Fibroblast of skin of back (primary cell): ENCODE measurements around the gene SLC17A3.

Experiments used
- DNase-seq: peaks from one replicate; pipeline ENCODE4 v3.0.0-alpha.2; 2013

SLC17A3 gene

GRCh38 chr6:25889877-25890853 lies 16.1 kb upstream of the SLC17A3 start:
- DNase-seq, result peak; percentile 24

GRCh38 chr6:25888626-25889025 lies 14.6 kb upstream of the SLC17A3 start:
- DNase-seq, result no peak

- no peak for DNase-seq
These were observed 12.0 kb upstream of the SLC17A3 start for GRCh38 chr6:25886066-25886465.

GRCh38 chr6:25883991-25884390 lies 9.9 kb upstream of the SLC17A3 start:
- no peak for DNase-seq

DNA sequence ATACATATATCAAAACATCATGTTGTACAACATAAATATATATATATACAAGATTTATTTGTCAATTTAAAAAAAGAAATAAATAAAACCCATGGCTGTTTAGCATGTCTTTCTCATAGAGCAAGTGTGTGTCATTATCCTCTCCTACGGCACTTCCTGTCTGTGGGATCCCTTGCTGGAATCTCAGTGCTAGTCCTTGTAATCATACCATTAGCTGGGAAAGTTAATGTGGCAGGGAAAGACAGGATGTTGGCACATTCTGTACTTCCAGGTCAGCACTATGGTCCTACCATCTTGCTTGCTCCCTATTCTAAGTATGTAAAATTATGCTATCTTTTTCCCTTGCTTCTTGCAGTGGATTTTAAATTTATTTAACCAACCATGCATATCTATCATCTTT lies 9.5 kb upstream of the SLC17A3 start:
- peak; percentile 1 for DNase-seq

- no peak for DNase-seq
These were observed 8.0 kb upstream of the SLC17A3 start for GRCh38 chr6:25882051-25882496.

GRCh38 chr6:25880601-25881000 lies 6.6 kb upstream of the SLC17A3 start:
- no peak for DNase-seq

DNA sequence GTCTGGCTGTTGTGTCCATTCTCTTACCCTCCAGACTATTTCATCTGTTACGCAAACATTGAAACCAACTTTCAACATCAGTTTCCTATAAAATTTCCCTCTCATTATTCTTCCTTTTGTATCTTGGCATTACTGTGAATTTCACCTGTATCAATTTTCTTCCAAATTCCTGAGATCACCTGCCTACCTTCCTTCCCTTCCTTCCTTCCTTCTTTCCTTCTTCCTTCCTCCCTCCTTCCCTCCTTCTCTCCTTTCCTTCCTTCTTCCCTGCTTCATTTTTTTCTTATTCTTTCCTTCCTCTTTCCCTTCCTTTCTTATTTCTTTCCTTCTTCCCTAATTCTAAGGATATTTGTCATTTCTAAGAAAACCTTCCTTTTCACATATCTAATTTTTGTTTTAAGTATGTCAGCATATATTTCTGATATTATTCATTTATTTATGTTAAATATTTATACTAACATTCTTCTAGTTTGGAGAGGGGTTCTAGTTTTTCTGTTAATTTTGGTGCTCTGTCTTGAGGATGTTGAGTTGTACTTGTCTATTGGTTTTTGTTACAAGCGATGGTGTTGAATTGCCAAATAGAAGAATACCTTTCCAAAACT lies 4.8 kb upstream of the SLC17A3 start:
- no peak for DNase-seq

DNA sequence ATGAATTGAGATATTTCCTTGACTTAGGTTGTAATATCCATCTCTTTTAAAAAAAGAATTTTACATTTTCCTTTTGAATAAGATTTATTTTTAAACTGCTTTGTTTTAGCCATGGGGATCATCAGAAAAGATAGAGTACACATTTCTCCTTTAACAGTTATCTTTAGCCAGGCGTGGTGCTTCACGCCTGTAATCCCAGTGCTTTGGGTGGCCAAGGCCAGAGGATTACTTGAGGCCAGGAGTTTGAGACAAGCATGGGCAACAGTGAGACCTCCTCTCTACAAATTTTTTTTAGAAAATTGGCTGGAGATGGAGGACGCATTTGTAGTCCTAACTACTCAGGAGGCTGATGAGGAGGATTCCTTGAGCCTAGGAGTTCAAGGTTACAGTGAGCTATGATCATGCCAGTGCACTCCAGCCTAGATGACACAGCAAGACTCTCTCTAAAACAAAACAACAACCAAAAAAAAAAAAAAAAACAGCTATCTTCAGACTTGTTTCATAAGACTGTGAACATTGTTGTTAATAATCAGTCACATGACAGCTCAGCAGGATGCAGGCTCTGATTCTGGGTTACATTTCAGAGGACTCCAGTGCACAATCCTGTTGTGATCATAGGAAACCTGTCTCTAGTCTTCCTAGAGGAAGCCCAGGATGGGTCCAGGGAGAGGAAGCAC lies 2.0 kb upstream of the SLC17A3 start:
- no peak for DNase-seq

DNA sequence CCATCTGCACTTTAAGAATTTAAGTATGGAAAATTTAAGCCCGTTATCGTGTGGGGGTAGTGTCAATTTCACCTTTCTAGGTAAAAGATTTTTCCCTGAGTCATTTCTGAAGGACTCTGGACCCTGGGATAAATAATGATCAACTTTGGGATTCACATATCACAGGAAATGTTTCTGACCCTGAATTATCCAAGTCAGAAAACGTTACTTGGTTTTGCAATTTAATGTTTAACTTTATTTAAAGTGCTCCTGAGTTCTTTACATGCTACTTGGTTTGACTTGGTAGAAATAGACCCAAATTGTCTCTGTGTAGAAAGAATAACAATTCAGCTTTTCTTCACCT lies 1.5 kb upstream of the SLC17A3 start:
- no peak for DNase-seq

DNA sequence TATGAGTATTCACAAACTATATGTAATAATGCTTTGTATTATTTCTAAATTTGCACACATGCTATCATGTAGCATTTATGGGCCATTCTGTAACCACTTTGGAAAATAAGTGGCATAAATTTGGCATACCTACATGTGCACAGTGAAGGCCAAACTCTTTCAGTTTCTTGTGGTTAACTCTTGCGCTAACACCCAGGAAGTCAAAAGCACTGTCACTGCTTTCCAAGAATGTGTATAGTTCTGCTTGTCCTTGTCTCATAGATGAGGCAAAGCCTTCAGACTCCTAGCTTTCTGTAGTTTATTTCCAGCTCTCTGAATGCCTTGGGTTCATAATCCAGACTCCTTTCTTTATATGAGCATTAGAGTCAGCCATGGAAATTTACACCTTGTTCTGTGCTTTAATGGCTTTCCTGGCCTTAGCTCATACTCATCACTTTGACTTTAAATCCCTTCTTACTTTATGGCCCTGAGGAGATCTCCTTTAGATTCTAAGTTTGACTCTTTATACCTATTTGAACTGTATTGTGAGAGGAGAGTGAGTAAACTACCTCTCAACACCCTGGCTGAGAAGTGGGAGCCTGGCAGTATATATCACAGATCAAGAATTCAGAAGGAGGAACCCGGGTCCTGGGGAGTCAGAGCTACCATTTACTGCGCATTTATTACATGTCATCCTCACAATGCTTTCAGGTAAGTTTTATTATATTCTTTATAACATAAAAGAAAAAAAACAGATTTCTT lies 949 bp upstream of the SLC17A3 start:
- no peak for DNase-seq

- DNase-seq, result no peak
These were observed 1.2 kb downstream of the SLC17A3 start for GRCh38 chr6:25872814-25873213.

- no peak for DNase-seq
These were observed 4.2 kb downstream of the SLC17A3 start for GRCh38 chr6:25869840-25870239.

GRCh38 chr6:25868436-25869183 lies 5.4 kb downstream of the SLC17A3 start:
- DNase-seq, result no peak

GRCh38 chr6:25866011-25866410 lies 8.0 kb downstream of the SLC17A3 start:
- DNase-seq, result no peak

- no peak for DNase-seq
These were observed 10.7 kb downstream of the SLC17A3 start for GRCh38 chr6:25863360-25863759.

DNA sequence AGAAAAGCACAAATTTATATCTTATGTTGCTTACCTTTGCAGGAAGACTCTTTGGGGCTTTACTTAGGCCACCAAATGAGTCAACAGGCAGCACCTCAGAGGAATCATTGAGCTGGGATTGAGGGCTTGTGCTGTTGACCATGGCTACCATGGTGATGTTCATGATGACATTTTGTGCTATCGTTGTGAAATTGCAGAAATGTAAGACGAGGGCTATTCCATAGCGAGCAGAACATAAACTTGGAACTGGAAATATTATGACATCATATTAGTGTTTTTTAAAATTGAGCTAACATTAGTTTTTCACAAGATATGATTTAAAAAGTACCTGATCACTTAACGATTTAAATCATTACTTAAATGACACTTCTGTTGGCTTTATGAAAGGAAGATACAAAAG lies 11.8 kb downstream of the SLC17A3 start:
- no peak for DNase-seq

DNA sequence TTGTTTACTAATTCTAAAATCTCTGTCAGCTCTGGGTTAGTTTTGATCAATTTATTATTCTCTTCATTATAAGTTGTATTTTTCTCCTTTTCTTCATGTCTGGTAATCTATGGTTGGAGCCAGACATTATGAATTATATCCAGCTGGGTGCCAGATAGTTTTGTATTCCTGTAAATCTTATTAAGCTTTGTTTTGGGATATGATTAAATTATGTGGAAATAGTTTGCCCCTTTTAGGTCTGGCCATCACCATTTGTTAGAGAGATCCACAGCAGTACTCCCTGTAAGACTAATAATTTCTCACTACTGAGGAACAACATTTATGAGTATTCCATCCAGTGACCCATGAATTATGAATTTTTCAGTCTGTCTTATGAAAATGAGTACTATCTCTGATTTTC lies 21.3 kb downstream of the SLC17A3 start:
- no peak for DNase-seq

- DNase-seq, result no peak
These were observed 22.1 kb downstream of the SLC17A3 start for GRCh38 chr6:25851961-25852360.

DNA sequence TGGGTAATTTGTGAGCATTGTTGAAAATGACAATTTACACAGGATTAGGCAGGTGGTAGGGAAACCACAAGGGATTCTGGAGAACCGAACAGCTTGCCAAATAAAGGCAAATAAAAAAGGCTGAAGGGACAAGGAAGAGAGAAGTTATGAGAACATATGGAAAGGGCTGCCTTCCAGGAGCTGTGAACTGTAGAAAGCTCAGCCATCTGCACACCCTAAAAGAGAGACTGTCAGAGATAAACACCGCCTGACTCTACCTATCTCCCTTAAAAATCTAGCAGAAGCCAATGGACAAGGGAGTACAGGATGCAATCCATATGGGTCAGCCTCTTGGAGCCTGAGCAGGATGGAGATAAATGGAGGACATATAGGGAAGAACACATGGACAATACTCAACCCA lies 29.5 kb downstream of the SLC17A3 start:
- DNase-seq, result no peak

DNA sequence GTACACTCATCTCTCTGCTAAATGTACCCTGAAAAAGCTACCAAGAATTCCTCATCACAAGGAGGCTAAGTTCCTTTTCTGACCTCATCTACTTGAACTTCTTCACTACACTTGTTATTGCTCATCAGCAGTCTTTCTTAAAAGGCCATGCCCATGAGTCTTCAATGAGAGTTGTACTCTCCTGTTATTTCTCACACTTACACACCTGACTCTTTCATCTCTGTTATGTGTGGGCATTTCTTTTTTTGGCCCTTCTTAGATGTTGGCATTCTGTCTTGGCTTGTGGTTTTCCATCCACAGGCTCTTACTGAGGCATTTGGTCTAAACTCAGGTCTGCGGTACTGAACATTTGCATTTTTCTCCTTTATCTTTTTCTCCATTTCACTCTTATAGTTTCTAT lies 31.5 kb downstream of the SLC17A3 start:
- no peak for DNase-seq
